ENCODE measurements around the gene PTK6. TPM values are rescaled to one million over a fixed set of nuclear protein-coding genes. Genes with fewer than 3 reads are reported as not detected.

PTK6 gene
- total and polyA plus RNA-seq, 4 experiments from 2014 or later: 0.31 to 0.59 TPM; not detected in 2

DNA sequence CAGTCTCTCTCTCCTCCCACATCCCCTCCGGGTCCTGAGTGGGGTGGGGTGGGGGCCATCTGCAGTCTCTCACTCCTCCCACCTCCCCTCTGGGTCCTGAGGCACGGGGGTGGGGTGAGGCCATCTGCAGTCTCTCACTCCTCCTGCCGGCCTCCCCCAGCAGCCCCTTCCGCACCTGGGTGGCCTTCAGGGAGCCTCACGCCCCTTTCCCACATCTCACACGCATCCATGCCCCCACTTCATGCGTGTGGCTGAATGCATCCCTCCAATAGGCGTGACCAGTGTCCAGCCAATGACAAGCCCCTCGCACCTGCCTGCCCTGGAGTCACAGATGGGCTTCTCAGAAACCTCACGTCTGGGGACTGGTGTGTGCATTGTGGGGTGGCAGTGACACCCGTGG is 11.4 kb upstream of the PTK6 start:
- Histone ChIP-seq H3K9me3 (ENCODE audit: control insufficient read depth in 1 of 2, low read length in 2 of 2) (no peaks in the 10 kb centered on the region), H3K4me3 (ENCODE audit: low read length in 2 of 2) (no peak overlapping the region), H3K27me3 (ENCODE audit: insufficient read depth, low read length) (no peaks in the 10 kb centered on the region), H3K27ac (ENCODE audit: low read depth, low read length) (no peak overlapping the region), H3K36me3 (ENCODE audit: insufficient read depth, low read length) (no peaks in the 10 kb centered on the region), H3K4me1 (ENCODE audit: insufficient read depth, low read length) (peaks cover 16% of the 10 kb centered on the region)
- POLR2A ChIA-PET (ENCODE audit: partially characterized antibody): no interaction called here
- Mint-ChIP-seq H3K4me1 (peaks cover 8 to 29% (median 17%) of the 10 kb centered on the region in 4 donors), H3K36me3 (no peaks in the 10 kb centered on the region), H3K27ac (peak overlapping the region in 1 of 7 donors; percentile 23), H3K9me3 (no peaks in the 10 kb centered on the region), H3K4me3 (no peak overlapping the region), H3K27me3 (peaks cover 2 to 8% of the 10 kb centered on the region in 2 donors)
- CTCF ChIA-PET (ENCODE audit: partially characterized antibody): no interaction called here
- intact Hi-C loops (cut with micrococcal nuclease): no loop called here
- DNase-seq: no peak

DNA sequence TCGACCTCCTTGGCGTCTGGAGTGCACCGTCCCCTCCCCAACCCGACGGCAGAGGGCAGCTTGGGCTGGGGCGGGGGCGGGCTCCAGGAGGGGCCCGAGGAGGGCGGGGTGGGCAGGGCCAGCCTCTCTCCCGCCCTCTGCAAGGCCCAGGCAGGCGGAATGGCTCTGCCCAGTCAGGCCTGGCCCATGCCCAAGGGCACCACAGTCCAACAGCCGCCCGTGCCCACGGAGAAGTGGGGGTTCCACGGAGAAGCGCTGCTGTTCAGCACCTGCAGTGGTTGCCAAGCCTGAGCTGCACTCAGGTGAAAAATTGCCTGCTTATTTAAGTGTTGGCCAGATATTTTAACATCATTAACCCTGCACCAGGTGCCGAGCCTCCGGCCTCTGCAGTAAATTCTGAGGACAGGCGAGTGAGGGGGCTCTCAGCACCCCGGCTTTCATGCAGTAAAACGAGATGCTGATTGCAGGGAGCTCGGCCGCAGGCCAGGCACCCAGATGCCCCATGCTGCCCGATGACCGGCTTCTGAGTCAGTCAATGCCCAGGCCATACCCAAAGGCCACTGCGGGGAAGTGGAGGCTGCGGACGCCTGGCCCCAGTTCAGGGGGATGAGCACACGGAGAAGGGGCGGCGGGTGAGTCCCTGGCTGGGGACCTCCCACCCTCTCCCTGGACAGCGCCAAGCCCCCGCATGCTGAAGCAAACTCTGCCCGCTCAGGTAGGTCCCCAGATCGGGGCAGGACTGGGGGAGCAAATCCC is 10.7 kb upstream of the PTK6 start, which contains the start of gene SRMS:
TSS of gene SRMS (minus strand) at position 25 of the 756 bp plus-strand sequence. CDS start 286 bp downstream, outside the sequence.
- CTCF ChIA-PET (ENCODE audit: partially characterized antibody): no interaction called here
- Histone ChIP-seq H3K27me3 (ENCODE audit: insufficient read depth, low read length) (no peaks in the 10 kb centered on the region), H3K4me1 (ENCODE audit: insufficient read depth, low read length) (peaks cover 12% of the 10 kb centered on the region), H3K4me3 (ENCODE audit: low read length in 2 of 2) (no peak within 1 kb of the TSS), H3K36me3 (ENCODE audit: insufficient read depth, low read length) (no peaks in the 10 kb centered on the region), H3K27ac (ENCODE audit: low read depth, low read length) (no peak within 1 kb of the TSS), H3K9me3 (ENCODE audit: control insufficient read depth in 1 of 2, low read length in 2 of 2) (no peaks in the 10 kb centered on the region)
- Mint-ChIP-seq H3K27ac (peak within 1 kb of the TSS in 1 of 7 donors; percentile 23), H3K9me3 (no peaks in the 10 kb centered on the region), H3K4me1 (peaks cover 8 to 23% (median 14%) of the 10 kb centered on the region in 4 donors), H3K4me3 (no peak within 1 kb of the TSS), H3K27me3 (peaks cover 2 to 8% of the 10 kb centered on the region in 2 donors), H3K36me3 (no peaks in the 10 kb centered on the region)
- intact Hi-C loops (cut with micrococcal nuclease): no loop called here
- DNase-seq: no peak
- POLR2A ChIA-PET (ENCODE audit: partially characterized antibody): no interaction called here

- Mint-ChIP-seq H3K4me3 (no peak overlapping the region), H3K4me1 (peaks cover 3 to 15% (median 8%) of the 10 kb centered on the region in 4 donors), H3K36me3 (no peaks in the 10 kb centered on the region), H3K27ac (no peak overlapping the region), H3K27me3 (peaks cover 2 to 4% of the 10 kb centered on the region in 2 donors), H3K9me3 (no peaks in the 10 kb centered on the region)
- peaks cover 8% of the 10 kb centered on the region for H3K4me1 ChIP-seq (ENCODE audit: insufficient read depth, low read length)
- no peak overlapping the region for H3K27ac ChIP-seq (ENCODE audit: low read depth, low read length)
- intact Hi-C loops (cut with micrococcal nuclease): no loop called here
- ChIA-PET CTCF (ENCODE audit: partially characterized antibody) (interaction anchor here (0.9 kb wide), 1 partner anchor 10 kb away, joined by 3 read pairs; the partner anchor contains the start of gene PTK6), POLR2A (ENCODE audit: partially characterized antibody) (no interaction called here)
- no peaks in the 10 kb centered on the region for H3K36me3 ChIP-seq (ENCODE audit: insufficient read depth, low read length)
- H3K27me3 ChIP-seq (ENCODE audit: insufficient read depth, low read length): no peaks in the 10 kb centered on the region
- no peaks in the 10 kb centered on the region for H3K9me3 ChIP-seq (ENCODE audit: control insufficient read depth in 1 of 2, low read length in 2 of 2)
- no peak for DNase-seq
- no peak overlapping the region for H3K4me3 ChIP-seq (ENCODE audit: low read length in 2 of 2)
These were observed 10.0 kb upstream of the PTK6 start for GRCh38 chr20:63546956-63547724.

- ChIA-PET POLR2A (ENCODE audit: partially characterized antibody) (no interaction called here), CTCF (ENCODE audit: partially characterized antibody) (interaction anchor here (0.9 kb wide), 1 partner anchor 9 kb away, joined by 3 read pairs; the partner anchor contains the start of gene PTK6)
- Mint-ChIP-seq H3K4me1 (peaks cover 3 to 14% (median 6%) of the 10 kb centered on the region in 4 donors), H3K36me3 (no peaks in the 10 kb centered on the region), H3K9me3 (no peaks in the 10 kb centered on the region), H3K27me3 (peaks cover 2 to 4% of the 10 kb centered on the region in 2 donors), H3K27ac (no peak overlapping the region), H3K4me3 (no peak overlapping the region)
- Histone ChIP-seq H3K9me3 (ENCODE audit: control insufficient read depth in 1 of 2, low read length in 2 of 2) (no peaks in the 10 kb centered on the region), H3K27me3 (ENCODE audit: insufficient read depth, low read length) (no peaks in the 10 kb centered on the region), H3K27ac (ENCODE audit: low read depth, low read length) (no peak overlapping the region), H3K4me1 (ENCODE audit: insufficient read depth, low read length) (peaks cover 5% of the 10 kb centered on the region), H3K36me3 (ENCODE audit: insufficient read depth, low read length) (no peaks in the 10 kb centered on the region), H3K4me3 (ENCODE audit: low read length in 2 of 2) (no peak overlapping the region)
- no peak for DNase-seq
- intact Hi-C loops (cut with micrococcal nuclease): no loop called here
These were observed 9.2 kb upstream of the PTK6 start for GRCh38 chr20:63546256-63546955.

GRCh38 chr20:63545814-63546213 is 8.6 kb upstream of the PTK6 start:
- H3K36me3 ChIP-seq (ENCODE audit: insufficient read depth, low read length): no peaks in the 10 kb centered on the region

GRCh38 chr20:63544958-63545516 is 7.9 kb upstream of the PTK6 start:
- H3K27me3 Mint-ChIP-seq: peaks cover 2 to 4% of the 10 kb centered on the region in 2 donors
- Histone ChIP-seq H3K36me3 (ENCODE audit: insufficient read depth, low read length) (no peaks in the 10 kb centered on the region), H3K27ac (ENCODE audit: low read depth, low read length) (no peak overlapping the region), H3K4me1 (ENCODE audit: insufficient read depth, low read length) (peaks cover 5% of the 10 kb centered on the region), H3K4me3 (ENCODE audit: low read length in 2 of 2) (no peak overlapping the region), H3K27me3 (ENCODE audit: insufficient read depth, low read length) (no peaks in the 10 kb centered on the region), H3K9me3 (ENCODE audit: control insufficient read depth in 1 of 2, low read length in 2 of 2) (no peaks in the 10 kb centered on the region)
- H3K4me1 Mint-ChIP-seq: peaks cover 1 to 9% (median 4%) of the 10 kb centered on the region in 4 donors
- POLR2A ChIA-PET (ENCODE audit: partially characterized antibody): interaction anchor here (3.2 kb wide), 1 partner anchor 7 kb away, joined by 18 read pairs; no protein-coding TSS in a partner anchor
- peak overlapping the region in 1 of 7 donors; percentile 75 for H3K27ac Mint-ChIP-seq
- peak overlapping the region in 1 of 8 donors; percentile 59 for H3K4me3 Mint-ChIP-seq
- H3K9me3 Mint-ChIP-seq: no peaks in the 10 kb centered on the region
- DNase-seq: no peak
- CTCF ChIA-PET (ENCODE audit: partially characterized antibody): no interaction called here
- intact Hi-C loops (cut with micrococcal nuclease): no loop called here
- H3K36me3 Mint-ChIP-seq: no peaks in the 10 kb centered on the region

More at GRCh38 chr20:63545814-63546213, 8.6 kb upstream of the PTK6 start:
- intact Hi-C loops (cut with micrococcal nuclease): no loop called here
- Mint-ChIP-seq H3K4me3 (no peak overlapping the region), H3K9me3 (no peaks in the 10 kb centered on the region), H3K4me1 (peaks cover 1 to 9% (median 4%) of the 10 kb centered on the region in 4 donors), H3K27me3 (peaks cover 2 to 4% of the 10 kb centered on the region in 2 donors), H3K36me3 (no peaks in the 10 kb centered on the region), H3K27ac (peak overlapping the region in 1 of 7 donors; percentile 75)
- H3K27ac ChIP-seq (ENCODE audit: low read depth, low read length): no peak overlapping the region
- ChIA-PET POLR2A (ENCODE audit: partially characterized antibody) (no interaction called here), CTCF (ENCODE audit: partially characterized antibody) (no interaction called here)
- no peaks in the 10 kb centered on the region for H3K9me3 ChIP-seq (ENCODE audit: control insufficient read depth in 1 of 2, low read length in 2 of 2)
- peaks cover 5% of the 10 kb centered on the region for H3K4me1 ChIP-seq (ENCODE audit: insufficient read depth, low read length)
- no peaks in the 10 kb centered on the region for H3K27me3 ChIP-seq (ENCODE audit: insufficient read depth, low read length)
- DNase-seq: no peak
- no peak overlapping the region for H3K4me3 ChIP-seq (ENCODE audit: low read length in 2 of 2)
